Endothelial cell of umbilical vein (primary cell): ENCODE data around the gene NOTCH1.

ENCODE experiments used
- GATA2 ChIP-seq: IDR thresholded peaks from 2 replicates; pipeline ENCODE4 v1.7.0; 2011; ENCODE audit warnings: low read depth, mild to moderate bottlenecking, moderate library complexity, mixed read lengths, low read length; ENCODE audit not compliant: insufficient read length, insufficient read depth
- TF ChIP-seq, protein P1 (sequence below), 2 donors: IDR thresholded peaks; 1 replicate in 1 of 2; 2 replicates in 1 of 2; pipeline ENCODE4 v1.5.1; 2011; ENCODE audit warnings: low read length in 2 of 2, mild to moderate bottlenecking in 2 of 2, moderate library complexity in 2 of 2, control low read depth in 1 of 2, inconsistent platforms in 1 of 2, low read depth in 1 of 2; ENCODE audit not compliant: insufficient read depth in 1 of 2; ENCODE audit errors: extremely low read depth in 1 of 2

DNA sequence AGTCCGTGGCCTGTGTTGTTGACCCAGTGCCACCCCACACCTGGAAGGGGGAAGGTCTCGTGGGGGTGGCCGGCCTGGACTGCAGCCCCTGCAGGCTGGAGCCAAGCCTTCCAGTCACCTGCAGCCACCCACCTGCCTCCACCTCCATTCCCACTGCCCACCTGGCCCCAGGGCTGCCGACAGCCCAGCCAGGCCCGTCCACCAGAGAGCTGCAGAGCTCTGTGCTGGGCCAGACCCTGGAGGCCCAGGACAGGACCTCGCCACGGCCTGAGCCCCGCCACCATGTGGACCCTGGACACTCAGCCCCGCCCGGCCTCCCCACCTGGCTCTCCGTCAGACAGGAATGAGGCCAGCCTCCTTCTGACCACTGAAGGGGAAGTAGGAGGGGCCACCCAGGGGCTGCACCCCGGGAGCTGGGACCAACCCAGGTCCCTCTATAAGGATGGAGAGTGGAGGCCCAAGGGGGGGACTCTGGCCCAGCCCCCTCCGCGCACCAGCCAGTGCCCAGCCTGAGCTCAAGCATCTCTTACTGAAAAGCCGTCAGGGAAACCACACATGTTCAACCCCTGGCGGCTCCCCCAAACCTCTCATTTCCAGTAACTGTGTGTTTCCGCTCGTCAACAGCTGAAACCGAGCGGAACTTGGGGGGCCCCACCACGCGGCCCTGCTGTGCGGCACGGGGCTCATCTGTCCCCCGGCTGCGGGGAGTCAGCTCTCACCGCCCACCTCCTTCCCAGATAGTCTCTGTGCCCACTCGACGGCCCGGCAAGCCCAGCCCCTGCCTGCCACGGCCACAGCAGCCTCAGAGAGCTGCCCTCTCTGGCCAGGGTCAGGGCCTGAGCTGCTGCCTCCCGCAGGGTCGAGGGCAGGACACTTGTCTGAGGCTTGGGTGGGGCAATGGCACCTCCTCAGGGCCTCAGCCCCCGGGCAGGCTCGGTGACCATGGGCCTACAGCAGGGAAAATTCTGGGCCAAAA, 12.8 kb downstream of the NOTCH1 start:
- TF ChIP-seq, protein P1, sequence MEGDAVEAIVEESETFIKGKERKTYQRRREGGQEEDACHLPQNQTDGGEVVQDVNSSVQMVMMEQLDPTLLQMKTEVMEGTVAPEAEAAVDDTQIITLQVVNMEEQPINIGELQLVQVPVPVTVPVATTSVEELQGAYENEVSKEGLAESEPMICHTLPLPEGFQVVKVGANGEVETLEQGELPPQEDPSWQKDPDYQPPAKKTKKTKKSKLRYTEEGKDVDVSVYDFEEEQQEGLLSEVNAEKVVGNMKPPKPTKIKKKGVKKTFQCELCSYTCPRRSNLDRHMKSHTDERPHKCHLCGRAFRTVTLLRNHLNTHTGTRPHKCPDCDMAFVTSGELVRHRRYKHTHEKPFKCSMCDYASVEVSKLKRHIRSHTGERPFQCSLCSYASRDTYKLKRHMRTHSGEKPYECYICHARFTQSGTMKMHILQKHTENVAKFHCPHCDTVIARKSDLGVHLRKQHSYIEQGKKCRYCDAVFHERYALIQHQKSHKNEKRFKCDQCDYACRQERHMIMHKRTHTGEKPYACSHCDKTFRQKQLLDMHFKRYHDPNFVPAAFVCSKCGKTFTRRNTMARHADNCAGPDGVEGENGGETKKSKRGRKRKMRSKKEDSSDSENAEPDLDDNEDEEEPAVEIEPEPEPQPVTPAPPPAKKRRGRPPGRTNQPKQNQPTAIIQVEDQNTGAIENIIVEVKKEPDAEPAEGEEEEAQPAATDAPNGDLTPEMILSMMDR (IDR thresholded peaks at IDR 0.05; ENCODE audit: extremely low read depth in 1 of 2, insufficient read depth in 1 of 2, low read depth in 1 of 2, low read length in 2 of 2): no peak
- no peak for TF ChIP-seq GATA2
